ENCODE data around the gene KANSL1.

KANSL1 gene

DNA sequence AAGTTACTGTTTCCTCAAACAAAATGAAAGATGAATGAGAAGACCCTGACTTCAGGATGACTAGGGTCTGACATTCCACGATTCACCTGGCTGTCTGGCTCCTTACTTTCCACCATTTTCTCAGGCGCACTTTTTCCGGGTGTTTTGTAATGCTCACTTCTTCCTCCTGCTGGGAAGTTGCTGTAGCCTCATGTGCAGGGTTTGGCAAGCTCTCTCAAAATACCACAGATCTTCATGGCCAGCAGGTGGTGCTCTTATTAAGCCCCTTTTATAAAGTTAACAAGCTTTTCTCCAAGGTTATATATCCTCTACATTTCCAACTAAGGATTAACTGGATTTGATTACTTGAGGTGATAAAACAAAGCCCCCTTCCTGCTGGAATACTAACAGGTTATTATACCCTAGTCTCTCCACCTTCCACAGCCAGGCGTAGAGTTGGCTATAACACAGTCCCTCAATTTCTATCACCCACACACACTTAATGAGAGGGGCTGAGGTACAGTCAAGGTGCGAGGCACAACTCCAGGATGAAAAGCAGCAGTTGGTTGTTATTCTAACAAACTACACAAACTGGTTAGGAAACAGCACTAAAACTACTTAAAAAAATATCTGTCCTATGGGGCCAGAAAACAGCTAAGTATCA lies 148.8 kb downstream of the KANSL1 start:
- FAIRE-seq (no peak), DNase-seq (ENCODE audit: low spot score) (peak; percentile 61)

DNA sequence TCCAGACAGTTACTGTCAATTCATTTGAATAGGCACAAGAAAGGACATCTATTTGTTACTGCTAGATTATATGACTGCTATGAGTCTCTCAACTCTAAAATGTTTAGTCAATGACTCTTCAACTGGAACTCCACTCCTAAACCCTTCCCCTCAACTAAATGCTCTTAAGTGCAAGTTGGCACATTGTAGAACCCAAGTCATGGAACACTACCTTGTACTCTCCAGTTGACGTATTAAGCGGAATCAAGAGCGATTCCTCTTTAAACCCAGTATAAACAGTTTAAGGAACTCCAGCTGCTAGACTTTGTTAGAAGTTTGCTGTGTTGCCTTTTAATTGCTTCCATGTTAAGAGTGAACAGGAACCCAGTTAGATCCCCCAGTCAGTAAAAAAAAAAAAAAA lies 149.6 kb downstream of the KANSL1 start:
- no peak for FAIRE-seq
- no peak for DNase-seq (ENCODE audit: low spot score)

DNA sequence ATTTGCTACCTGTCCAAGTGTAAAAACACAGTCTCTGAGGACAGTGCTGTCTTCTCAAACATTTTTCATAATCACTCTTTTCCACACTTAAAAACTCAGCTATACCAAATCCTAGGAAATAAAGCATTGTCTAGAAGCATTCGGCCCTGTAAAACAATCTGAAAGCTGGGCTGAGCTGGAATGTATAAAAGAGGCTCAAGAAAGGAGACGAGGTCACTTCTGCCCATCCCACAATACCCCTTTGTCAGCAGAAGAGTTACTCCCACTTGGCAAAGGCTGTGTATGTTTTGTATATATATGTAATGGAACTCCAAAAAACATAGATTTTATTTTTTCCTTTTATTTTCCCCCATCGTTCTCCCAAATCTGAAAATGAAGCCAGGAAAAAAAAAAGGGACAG lies 150.3 kb downstream of the KANSL1 start:
- no peak for DNase-seq (ENCODE audit: low spot score)
- FAIRE-seq, result no peak

DNA sequence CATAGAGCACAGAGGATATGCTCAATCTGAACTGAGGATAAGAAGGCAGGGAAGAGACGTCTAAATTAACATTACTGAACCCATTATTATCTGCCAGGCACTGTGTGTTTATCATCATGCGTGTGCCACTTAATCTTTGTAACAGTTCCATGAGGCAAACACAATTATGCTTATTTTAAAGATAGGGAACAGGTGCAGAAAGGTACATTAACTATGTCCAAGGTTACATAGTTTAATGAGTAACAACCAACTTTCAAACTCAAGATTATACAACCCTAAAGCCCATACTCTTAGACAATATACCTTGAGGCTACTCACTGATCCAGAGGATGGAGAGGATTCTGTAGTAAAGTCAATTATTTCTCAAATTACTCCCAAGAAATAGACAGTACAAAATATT lies 151.0 kb downstream of the KANSL1 start:
- no peak for FAIRE-seq

DNA sequence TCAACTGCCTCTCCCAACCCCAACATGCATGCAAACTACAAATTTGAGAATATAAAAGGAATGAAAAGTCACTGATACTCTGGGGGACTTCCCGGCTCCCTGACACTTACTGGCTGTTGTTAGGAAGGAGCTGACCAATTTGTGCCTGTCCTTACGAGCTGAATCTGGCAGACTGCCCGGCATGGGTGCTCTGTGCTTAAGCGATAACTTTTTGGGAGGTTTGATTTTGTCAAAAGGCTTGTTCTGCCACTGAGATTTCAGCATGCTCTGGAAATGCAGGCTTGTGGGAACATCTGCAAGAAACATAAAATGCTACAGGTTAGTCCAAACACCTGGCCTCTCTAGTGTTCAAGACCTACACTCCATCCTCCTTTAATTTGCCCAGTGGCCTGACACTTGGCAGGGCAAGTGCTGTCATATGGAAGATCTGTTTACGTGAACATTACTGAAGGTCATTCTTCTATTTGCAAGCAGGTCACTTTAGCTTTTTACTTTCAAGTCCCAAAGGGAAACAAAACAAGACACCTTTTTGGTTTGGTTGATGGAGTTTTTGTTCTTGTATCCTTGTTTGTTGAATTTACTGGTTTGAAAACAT lies 153.5 kb downstream of the KANSL1 start:
- DNase-seq (ENCODE audit: low spot score), result no peak
- no peak for FAIRE-seq

More for the DNA sequence above, 151.0 kb downstream of the KANSL1 start:
- DNase-seq (ENCODE audit: low spot score), result no peak

DNA sequence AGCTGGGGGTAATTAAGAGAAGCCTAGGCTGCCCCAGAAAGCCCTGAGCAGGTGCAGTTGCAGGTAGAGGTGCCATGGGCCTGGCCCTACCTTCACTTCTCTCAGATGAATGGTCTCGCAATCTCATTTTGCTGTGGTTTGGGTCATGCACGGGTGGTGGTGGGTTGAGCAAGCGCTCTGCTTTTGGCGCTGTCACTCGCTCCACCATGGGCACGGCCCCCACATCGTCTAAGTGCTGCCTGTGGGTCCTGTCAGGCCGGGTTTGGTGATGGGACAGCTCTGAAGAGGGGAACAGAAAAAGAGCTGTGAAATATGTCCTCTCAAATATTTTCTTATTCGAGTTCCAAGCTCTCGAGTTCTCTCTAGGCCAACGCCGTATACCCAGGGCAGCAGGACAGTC lies 154.3 kb downstream of the KANSL1 start:
- DNase-seq (ENCODE audit: low spot score) (no peak), FAIRE-seq (no peak)

DNA sequence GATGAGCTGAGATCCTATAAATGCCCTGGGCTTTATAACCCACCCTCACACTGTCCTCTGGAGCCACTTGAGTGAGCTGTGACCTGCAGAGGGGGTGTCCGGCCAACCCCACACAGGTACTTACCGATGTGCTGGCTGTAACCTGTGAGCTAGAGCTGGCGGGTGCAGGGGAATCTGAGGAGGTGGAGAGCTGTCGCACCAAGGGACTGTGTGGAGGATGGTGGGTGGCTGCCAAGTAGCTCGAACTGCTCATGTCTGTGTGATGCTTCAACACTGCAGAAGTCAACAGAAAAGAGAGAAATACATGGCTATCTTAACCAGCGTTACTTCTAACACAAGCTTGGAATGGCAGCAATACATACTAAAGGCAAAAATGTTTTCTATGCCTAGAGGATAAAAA lies 154.8 kb downstream of the KANSL1 start:
- no peak for DNase-seq (ENCODE audit: low spot score)
- FAIRE-seq, result no peak

DNA sequence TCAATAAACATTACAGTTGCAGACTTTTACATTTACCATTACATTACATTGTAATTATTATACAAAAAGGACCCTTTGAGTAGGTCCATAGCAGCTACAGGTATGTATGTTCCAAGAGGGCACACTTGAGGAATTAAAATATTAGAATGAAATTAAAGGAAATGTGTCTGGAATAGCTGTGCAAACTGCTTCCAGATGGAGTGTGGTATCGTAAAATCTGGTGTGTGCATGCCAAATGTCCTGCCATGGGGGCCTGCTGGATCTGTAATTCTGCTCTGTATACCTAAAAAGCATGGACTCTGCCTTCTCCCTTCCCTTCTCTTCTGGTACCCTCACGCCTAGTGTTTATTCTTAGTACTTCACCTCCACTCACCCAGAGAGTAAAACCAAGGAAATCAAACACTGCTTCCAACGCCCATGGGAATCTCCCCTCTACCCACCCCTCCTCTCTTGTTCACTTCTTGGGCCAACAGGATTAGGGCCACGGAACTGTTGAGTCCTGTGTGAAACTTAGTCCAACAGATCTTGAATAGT lies 155.4 kb downstream of the KANSL1 start:
- FAIRE-seq, result no peak

DNA sequence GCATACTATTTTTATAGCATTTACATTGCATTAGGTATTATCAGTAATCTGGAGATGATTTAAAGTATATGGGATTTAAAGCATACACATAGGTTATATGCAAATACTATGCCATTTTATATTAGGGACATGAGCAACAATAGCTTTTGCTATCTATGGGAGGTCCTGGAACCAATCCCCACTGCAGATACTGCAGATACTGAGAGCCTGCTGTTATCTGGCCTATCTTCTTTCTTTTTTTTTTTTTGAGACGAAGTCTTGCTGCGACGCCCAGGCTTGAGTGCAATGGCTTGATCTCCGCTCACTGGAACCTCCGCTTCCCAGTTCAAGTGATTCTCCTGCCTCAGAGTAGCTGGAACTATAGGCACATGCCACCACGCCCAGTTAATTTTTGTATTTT lies 156.7 kb downstream of the KANSL1 start:
- FAIRE-seq, result no peak
- no peak for DNase-seq (ENCODE audit: low spot score)

More for the DNA sequence above, 155.4 kb downstream of the KANSL1 start:
- no peak for DNase-seq (ENCODE audit: low spot score)

DNA sequence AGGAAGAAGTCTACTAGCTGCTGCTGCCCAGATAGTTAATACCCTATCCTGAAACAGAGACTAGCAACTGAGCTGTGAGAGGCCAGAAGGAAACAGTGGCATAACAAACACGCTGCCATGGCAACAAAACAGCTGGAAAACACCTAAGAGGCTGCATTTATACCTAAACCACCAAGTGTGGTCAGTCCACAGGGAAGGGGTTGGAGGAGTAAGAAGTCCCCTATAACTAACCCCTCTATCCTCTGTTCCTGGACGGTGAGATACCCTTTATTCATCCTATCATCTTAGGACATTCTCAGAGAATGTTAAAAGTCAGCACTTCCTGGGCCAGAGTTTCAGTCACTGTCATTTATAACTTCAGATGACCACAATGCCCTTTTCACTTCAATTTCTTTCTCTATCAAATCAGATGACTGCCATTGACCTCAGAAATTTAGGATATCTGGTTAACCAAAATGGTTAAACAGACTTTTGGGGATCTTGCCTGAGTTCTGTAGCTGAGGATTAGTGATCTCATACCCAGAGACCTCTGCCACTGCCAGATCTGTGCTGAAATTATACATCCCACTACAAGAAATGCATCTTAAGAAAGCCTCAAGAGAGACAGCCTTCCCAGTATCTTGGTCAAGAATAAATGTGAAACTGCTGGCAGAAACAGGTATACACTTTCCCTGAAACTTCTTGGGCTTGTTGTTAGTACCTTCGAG lies 158.0 kb downstream of the KANSL1 start:
- no peak for DNase-seq (ENCODE audit: low spot score)
- FAIRE-seq, result no peak

DNA sequence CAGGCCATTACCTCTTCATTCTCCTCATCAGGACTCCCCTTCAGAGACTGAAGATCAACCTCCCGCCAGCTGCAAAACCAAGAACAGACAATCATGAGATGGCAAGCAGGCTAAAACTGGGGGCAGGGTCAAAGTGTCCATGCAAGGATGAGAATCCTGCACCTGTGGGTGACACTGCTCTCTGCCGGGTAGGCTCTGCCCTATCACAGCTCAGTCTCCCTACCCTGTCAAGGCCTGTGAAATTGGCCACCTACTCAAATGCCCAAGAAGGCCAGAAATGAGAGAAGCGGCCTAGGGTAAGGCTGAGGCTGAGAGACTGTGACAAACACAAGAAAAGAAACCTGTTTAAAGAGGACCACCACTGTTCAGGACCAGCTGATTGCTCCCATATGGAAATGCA lies 159.8 kb downstream of the KANSL1 start:
- FAIRE-seq (no peak), DNase-seq (ENCODE audit: low spot score) (no peak)

DNA sequence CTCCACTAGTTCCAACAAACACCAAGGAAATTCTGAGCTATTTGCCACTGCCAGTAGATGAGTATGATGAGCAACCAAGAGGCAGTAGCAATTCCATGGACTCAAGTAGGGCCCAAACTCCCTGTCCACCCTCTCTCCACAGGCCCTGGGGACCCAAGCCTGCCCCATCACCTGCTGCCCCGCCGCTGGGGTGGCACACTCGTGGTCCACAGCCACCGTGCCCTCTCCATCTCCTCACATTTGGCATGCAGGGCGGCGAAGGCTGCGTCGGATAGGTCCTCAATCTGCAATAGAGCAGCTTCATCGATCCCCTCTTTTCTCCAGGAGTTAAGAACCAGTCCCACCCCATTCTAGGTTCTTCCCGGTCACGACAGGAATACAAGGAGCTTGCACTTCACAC lies 160.3 kb downstream of the KANSL1 start:
- no peak for DNase-seq (ENCODE audit: low spot score)
- FAIRE-seq, result no peak

DNA sequence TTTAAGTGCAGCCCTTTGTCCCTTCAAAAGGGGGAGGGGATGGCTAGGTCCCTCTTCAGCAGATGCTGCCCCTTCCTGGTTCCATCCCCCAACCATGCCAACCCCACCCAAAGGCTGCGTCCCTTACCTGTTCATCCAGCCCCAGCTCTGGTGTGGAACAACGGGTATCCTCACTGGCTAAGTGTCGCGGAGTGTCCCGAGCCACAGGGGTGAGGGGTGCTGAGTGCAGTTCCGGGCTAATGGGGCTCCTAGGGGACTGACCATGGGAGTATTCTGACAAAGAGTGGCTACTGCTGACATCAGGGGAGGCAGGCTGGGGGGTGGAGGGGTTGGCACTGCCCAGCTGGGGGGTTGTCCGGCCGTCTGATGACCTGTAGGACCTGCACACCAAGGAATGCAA lies 161.3 kb downstream of the KANSL1 start:
- DNase-seq (ENCODE audit: low spot score) (no peak), FAIRE-seq (no peak)

DNA sequence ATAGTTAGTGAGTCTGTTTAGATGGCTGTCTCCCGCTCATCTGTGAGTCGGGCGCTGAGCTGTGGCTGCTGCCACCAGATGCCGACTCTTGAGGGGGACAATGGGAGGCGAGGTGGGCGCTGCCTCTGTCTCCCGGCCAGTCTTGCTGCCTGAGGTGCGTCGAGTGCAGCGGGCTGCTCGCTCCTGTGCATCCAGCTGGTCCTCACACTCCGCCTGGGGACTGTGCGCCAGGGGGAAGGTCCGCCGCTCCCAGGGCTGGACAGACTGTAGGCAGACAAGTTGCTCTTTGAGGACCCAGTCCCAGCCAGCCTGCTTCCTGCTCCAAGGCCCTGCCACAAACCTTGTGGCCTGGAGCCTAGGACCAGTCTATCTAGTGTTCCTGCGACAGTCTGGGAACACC lies 161.8 kb downstream of the KANSL1 start:
- DNase-seq (ENCODE audit: low spot score), result no peak
- no peak for FAIRE-seq

DNA sequence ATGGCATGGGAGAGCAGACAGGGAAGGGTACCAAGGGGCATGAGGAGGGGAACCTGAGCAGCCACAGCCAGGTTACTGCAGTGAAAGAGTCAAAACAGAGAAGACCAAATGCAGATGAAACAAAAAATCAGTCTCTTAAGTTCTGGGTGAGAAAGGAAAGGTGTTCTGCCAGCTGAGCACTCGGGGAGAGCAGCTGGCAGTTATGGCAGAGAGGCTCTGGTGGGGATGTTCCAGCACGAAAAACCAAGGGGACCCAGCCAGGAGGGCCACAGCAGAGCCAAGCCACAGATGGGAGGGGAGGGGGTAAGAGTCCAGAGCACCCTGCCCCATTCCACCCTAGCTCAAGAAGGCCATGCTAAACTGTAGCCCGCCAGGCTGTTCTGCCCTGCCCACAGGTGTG lies 162.5 kb downstream of the KANSL1 start:
- FAIRE-seq (no peak), DNase-seq (ENCODE audit: low spot score) (no peak)

DNA sequence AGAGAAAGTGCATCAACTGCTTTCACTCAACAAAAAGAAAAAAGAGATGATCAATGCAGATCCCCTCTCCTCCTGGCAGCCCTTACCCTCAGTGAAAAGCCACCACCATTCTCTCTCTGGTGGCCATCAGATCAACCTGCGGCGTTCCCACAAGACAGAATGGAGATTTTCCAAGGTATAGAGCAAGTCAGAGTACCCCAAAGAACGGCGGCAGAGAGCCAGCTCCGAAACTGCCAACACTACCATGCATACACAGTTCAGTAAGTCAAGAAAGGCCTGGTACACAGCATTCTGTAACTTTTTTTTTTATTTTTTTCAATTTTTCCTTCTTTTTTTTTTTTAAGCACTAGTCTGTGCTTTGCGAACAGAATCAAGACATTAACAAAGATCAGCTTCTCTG lies 163.6 kb downstream of the KANSL1 start:
- no peak for FAIRE-seq
- DNase-seq (ENCODE audit: low spot score), result no peak

DNA sequence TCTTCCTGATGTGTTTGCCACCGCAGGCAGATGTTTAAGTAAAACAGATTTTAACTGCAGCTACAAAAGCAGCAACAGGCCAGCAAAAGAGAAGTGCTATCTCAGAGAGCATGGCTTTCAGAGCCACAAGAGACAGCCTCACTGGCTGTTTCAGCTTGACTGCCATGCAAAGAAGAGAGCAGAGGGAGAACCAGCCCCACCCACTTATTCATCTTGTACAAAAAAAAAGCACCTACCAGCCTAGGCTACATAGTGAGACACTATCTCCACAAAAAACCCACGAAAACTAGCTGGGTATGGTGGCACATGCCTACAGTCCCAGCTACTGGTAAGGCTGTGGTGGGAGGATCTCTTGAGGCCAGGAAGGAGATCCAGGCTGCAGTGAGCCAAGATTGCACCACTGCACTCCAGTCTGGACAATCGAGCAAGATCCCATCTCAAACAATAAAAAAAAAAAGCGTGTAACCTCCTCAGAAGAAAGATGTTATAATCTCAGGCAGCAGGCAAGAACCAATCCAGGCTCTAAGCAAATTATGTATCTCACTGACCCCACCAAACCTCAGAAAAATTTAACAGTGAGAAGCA lies 164.2 kb downstream of the KANSL1 start:
- DNase-seq (ENCODE audit: low spot score) (no peak), FAIRE-seq (no peak)

DNA sequence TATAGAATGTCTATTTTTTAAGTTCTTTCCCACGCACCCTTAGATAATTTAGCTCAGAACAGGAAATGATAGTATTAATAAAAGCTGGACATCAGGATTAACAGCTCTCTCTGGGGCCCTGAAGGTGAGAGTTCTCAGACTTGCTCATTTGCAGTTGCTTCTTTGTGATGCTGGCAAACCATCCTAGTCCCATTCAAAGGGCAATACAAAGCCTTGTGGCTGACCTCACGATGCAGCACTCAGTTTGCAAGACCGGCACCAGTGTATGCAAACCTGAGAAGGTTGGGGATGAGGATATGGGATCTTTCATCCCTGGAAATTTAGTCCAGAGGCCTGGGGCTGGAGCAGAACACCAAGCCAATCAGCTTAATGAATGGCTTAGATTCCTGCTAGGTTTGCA lies 164.9 kb downstream of the KANSL1 start:
- FAIRE-seq, result no peak
- no peak for DNase-seq (ENCODE audit: low spot score)

DNA sequence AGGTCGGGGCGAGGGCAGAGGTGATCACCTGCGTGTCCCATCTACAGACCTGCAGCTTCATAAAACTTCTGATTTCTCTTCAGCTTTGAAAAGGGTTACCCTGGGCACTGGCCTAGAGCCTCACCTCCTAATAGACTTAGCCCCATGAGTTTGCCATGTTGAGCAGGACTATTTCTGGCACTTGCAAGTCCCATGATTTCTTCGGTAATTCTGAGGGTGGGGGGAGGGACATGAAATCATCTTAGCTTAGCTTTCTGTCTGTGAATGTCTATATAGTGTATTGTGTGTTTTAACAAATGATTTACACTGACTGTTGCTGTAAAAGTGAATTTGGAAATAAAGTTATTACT lies 165.3 kb downstream of the KANSL1 start:
- FAIRE-seq (no peak), DNase-seq (ENCODE audit: low spot score) (no peak)

DNA sequence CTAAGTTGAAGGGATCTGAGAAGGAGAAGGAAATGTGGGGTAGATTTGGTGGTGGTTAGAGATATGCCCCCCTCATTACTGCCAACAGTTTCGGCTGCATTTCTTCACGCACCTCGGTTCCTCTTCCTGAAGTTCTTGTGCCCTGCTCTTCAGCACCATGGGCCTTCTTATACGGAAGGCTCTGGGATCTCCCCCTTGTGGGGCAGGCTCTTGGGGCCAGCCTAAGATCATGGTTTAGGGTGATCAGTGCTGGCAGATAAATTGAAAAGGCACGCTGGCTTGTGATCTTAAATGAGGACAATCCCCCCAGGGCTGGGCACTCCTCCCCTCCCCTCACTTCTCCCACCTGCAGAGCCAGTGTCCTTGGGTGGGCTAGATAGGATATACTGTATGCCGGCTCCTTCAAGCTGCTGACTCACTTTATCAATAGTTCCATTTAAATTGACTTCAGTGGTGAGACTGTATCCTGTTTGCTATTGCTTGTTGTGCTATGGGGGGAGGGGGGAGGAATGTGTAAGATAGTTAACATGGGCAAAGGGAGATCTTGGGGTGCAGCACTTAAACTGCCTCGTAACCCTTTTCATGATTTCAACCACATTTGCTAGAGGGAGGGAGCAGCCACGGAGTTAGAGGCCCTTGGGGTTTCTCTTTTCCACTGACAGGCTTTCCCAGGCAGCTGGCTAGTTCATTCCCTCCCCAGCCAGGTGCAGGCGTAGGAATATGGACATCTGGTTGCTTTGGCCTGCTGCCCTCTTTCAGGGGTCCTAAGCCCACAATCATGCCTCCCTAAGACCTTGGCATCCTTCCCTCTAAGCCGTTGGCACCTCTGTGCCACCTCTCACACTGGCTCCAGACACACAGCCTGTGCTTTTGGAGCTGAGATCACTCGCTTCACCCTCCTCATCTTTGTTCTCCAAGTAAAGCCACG lies 165.9 kb downstream of the KANSL1 start:
- FAIRE-seq, result no peak
- no peak for DNase-seq (ENCODE audit: low spot score)

All from urothelium cell line (cell line).